OCI-LY3 (cell line): ENCODE results near the gene TCIRG1.

Source experiments
- EZH2phosphoT487 ChIP-seq: fragments of 200-600 bp; shearing (Covaris generic); IDR thresholded peaks from 2 replicates; pipeline ENCODE4 v1.6.1; 2018; ENCODE audit warnings: antibody characterized with exemption, mixed run types, low read depth
- TF ChIP-seq, protein P1 (sequence below): fragments of 200-600, 300-600 bp; sonication (generic); IDR thresholded peaks from 2 replicates; pipeline ENCODE4 v1.5.1; 2014; ENCODE audit warnings: antibody characterized with exemption, low read length, low read depth

DNA sequence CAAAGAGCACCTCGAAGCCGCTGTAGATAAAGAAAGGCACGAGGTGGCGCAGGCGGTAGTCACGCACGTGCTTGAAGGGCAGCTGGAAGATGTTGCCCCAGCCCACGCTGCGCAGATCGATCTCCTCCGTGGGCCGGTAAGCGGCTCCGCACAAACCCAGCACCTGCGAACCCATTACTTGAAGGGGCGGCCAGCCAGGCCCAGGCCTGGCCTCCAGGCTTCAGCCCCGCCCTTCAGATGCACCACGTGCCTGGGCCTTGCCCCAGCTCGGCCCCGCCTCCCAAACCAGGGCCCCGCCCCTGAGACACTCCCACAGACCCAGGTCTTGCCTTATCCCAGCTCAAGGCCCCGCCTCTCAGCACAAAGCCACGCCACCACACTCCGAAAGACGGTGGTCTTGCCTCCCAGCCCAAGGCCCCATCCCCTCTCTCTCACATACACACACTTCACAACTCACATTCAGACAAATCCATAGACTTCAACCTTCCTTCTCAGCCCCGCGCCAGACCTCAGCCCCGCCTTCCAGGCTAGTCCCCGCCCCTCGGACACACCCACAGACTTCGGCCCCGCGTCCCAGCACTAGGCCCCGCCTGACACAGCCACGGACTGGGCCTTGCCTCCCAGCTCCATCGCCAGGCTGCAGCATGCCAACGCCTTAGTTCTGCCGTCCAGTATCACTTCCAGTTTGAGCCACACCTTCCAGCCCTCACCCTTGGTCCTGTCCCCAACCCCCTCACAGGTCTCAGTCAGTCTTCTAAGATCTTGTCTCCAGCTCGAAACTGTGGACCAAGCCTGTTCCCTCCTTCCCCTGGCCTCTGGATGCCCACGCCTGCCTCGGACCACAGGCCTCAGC, 42.0 kb upstream of the TCIRG1 start:
- TF ChIP-seq, protein P1, sequence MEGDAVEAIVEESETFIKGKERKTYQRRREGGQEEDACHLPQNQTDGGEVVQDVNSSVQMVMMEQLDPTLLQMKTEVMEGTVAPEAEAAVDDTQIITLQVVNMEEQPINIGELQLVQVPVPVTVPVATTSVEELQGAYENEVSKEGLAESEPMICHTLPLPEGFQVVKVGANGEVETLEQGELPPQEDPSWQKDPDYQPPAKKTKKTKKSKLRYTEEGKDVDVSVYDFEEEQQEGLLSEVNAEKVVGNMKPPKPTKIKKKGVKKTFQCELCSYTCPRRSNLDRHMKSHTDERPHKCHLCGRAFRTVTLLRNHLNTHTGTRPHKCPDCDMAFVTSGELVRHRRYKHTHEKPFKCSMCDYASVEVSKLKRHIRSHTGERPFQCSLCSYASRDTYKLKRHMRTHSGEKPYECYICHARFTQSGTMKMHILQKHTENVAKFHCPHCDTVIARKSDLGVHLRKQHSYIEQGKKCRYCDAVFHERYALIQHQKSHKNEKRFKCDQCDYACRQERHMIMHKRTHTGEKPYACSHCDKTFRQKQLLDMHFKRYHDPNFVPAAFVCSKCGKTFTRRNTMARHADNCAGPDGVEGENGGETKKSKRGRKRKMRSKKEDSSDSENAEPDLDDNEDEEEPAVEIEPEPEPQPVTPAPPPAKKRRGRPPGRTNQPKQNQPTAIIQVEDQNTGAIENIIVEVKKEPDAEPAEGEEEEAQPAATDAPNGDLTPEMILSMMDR, result no peak
- TF ChIP-seq EZH2phosphoT487, result no peak
